ENCODE data around the gene CDC25C. TPM values are rescaled to one million over a fixed set of nuclear protein-coding genes. Genes with fewer than 3 reads are reported as not detected.
A peak's percentile ranks its signal among the peaks of the same experiment; 100 is the strongest.

The CDC25C gene
- total RNA-seq, 1 donor from 2014 or later: 3.8 TPM

DNA sequence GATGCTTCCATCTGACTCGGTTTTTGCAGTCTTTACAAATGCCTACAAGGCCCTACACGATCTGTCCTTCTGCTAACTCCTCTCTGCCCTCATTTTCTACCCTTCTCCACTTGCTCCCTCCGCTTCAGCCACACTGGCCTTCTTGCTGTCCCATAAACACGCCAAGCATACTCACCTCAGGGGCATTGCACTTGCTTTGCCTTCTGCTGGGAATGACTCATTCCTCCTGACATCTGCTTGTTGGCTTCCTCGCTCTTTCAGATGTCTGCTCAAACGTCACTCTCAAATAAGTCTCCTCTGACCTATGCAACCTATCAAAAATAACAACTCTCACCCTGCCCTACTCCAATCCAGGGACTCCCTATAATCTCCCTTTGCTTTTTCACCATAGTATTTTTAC lies 28.2 kb downstream of the CDC25C start:
- no peak for DNase-seq (ENCODE audit: low spot score)
- H3K36me3 Mint-ChIP-seq (ENCODE audit: low read depth, unreplicated experiment): peaks cover 3% of the 10 kb centered on the region
- TF ChIP-seq CTCF (IDR thresholded peaks at IDR 0.05; ENCODE audit: unreplicated experiment): no peak
- H3K4me1 Mint-ChIP-seq (ENCODE audit: unreplicated experiment): no peaks in the 10 kb centered on the region
- no peaks in the 10 kb centered on the region for H3K27me3 Mint-ChIP-seq (ENCODE audit: unreplicated experiment)
- no peak overlapping the region for H3K4me3 Mint-ChIP-seq (ENCODE audit: unreplicated experiment)
- no peaks in the 10 kb centered on the region for H3K9me3 Mint-ChIP-seq (ENCODE audit: unreplicated experiment)
- H3K27ac Mint-ChIP-seq (ENCODE audit: unreplicated experiment): no peak overlapping the region

DNA sequence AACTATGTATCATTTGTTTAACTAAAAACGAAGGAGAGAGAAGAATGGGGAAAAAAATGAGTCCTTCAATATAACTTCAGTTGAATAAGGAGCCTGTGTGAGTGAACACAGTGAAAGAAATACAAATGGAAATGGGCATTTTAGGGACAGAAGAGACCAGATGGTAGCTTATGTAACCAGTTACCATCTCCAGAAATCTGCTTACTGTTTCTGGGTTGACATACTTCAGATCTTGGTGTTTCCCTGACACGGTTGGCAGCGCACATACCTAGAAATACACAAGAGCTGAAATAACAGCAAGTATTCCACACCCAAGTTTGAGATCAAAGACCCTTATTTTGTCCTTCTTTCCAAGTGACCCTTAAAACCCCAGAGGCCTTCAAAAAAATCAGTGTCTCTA lies 42.3 kb downstream of the CDC25C start:
- no peaks in the 10 kb centered on the region for H3K36me3 Mint-ChIP-seq (ENCODE audit: low read depth, unreplicated experiment)
- H3K4me3 Mint-ChIP-seq (ENCODE audit: unreplicated experiment): no peak overlapping the region
- no peak for DNase-seq (ENCODE audit: low spot score)
- no peak for TF ChIP-seq CTCF (IDR thresholded peaks at IDR 0.05; ENCODE audit: unreplicated experiment)
- H3K9me3 Mint-ChIP-seq (ENCODE audit: unreplicated experiment): no peaks in the 10 kb centered on the region
- H3K27ac Mint-ChIP-seq (ENCODE audit: unreplicated experiment): no peak overlapping the region
- H3K4me1 Mint-ChIP-seq (ENCODE audit: unreplicated experiment): peaks cover 3% of the 10 kb centered on the region
- no peaks in the 10 kb centered on the region for H3K27me3 Mint-ChIP-seq (ENCODE audit: unreplicated experiment)

GRCh38 chr5:138287246-138287645 lies 44.4 kb downstream of the CDC25C start:
- Mint-ChIP-seq H3K4me3 (ENCODE audit: unreplicated experiment) (no peak overlapping the region), H3K27ac (ENCODE audit: unreplicated experiment) (no peak overlapping the region), H3K36me3 (ENCODE audit: low read depth, unreplicated experiment) (no peaks in the 10 kb centered on the region), H3K27me3 (ENCODE audit: unreplicated experiment) (no peaks in the 10 kb centered on the region), H3K9me3 (ENCODE audit: unreplicated experiment) (no peaks in the 10 kb centered on the region), H3K4me1 (ENCODE audit: unreplicated experiment) (peaks cover 3% of the 10 kb centered on the region)
- TF ChIP-seq CTCF (IDR thresholded peaks at IDR 0.05; ENCODE audit: unreplicated experiment): no peak
- no peak for DNase-seq (ENCODE audit: low spot score)

GRCh38 chr5:138282920-138283742 lies 48.5 kb downstream of the CDC25C start:
- H3K27me3 Mint-ChIP-seq (ENCODE audit: unreplicated experiment): no peaks in the 10 kb centered on the region
- H3K4me3 Mint-ChIP-seq (ENCODE audit: unreplicated experiment): no peak overlapping the region
- no peaks in the 10 kb centered on the region for H3K36me3 Mint-ChIP-seq (ENCODE audit: low read depth, unreplicated experiment)
- no peak for TF ChIP-seq CTCF (IDR thresholded peaks at IDR 0.05; ENCODE audit: unreplicated experiment)
- no peaks in the 10 kb centered on the region for H3K9me3 Mint-ChIP-seq (ENCODE audit: unreplicated experiment)
- DNase-seq (ENCODE audit: low spot score): peak; percentile 63
- H3K4me1 Mint-ChIP-seq (ENCODE audit: unreplicated experiment): peaks cover 3% of the 10 kb centered on the region
- no peak overlapping the region for H3K27ac Mint-ChIP-seq (ENCODE audit: unreplicated experiment)

GRCh38 chr5:138280915-138281314 lies 50.7 kb downstream of the CDC25C start:
- H3K4me3 Mint-ChIP-seq (ENCODE audit: unreplicated experiment): no peak overlapping the region
- no peaks in the 10 kb centered on the region for H3K9me3 Mint-ChIP-seq (ENCODE audit: unreplicated experiment)
- no peaks in the 10 kb centered on the region for H3K36me3 Mint-ChIP-seq (ENCODE audit: low read depth, unreplicated experiment)
- peaks cover 2% of the 10 kb centered on the region for H3K4me1 Mint-ChIP-seq (ENCODE audit: unreplicated experiment)
- TF ChIP-seq CTCF (IDR thresholded peaks at IDR 0.05; ENCODE audit: unreplicated experiment): no peak
- no peak overlapping the region for H3K27ac Mint-ChIP-seq (ENCODE audit: unreplicated experiment)
- no peaks in the 10 kb centered on the region for H3K27me3 Mint-ChIP-seq (ENCODE audit: unreplicated experiment)
- DNase-seq (ENCODE audit: low spot score): no peak

Measured in endothelial cell (in vitro differentiated cells).